IPS DF 4.7 (cell line): ENCODE results near the gene SAMD13.

Source experiments
- DNase-seq: peaks from one replicate; pipeline ENCODE4 v3.0.0-alpha.2; 2013; ENCODE audit warnings: low spot score; ENCODE audit errors: extremely low read depth

Gene SAMD13, protein sequence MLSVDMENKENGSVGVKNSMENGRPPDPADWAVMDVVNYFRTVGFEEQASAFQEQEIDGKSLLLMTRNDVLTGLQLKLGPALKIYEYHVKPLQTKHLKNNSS

DNA sequence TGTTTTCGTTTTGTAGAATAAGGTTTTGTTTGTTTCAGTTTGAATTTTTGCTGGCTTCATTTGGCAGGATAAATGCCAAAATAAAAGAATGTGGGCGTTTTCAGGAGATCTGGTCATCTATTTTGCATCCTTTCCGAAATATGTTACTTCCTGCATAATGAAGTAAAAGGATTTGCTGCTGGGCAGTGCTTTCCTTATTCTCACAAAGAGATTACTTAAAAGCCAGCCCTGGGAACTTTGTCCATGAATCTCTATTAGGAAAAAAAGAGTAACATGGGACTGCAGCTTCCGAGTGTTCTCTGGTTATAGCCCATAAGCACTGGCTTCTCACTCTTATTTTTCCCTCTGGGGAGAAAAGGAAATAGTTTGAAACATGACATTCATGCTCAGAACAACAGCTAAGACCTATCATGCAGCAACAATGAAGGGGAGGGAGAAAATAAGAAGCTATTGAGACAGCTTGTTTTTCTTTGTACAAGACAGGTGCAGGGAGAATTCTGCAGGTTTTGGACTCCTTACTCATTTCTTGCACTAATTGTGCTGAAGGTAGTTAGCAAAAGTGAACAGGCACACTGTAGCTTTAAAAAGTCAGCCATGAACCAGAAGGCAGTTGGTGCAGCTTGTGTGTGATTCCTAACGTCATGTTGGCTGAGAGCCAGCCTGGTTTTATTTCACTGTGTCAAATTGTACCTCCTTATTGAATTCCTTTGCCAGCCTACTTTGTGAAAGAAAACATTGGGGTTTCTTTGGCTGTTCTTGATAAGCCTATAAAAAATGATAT, at the start of gene SAMD13:
TSS of gene SAMD13 (plus strand) at position 705 of the 781 bp plus-strand sequence. CDS start 1,527 bp downstream, outside the sequence.
- DNase-seq = no peak

DNA sequence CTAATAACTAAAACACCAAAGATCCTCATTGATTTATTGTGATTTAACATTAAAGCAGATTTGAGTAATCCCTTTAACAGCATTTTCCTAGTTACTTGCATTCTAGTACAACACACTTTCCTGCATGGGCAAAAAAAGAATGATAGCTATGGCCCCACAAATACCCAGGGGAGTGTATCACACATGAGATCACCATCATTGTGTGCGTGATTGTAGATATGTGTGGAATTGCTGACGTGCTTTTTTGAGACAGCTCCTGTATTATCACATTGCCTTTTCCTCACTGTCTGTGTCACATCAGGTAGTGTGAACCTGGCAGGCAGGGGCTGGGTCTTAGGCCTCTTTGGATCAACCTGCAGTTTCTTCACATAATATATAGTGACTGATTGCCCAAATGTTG, 48.5 kb upstream of the SAMD13 start:
- DNase-seq = no peak

DNA sequence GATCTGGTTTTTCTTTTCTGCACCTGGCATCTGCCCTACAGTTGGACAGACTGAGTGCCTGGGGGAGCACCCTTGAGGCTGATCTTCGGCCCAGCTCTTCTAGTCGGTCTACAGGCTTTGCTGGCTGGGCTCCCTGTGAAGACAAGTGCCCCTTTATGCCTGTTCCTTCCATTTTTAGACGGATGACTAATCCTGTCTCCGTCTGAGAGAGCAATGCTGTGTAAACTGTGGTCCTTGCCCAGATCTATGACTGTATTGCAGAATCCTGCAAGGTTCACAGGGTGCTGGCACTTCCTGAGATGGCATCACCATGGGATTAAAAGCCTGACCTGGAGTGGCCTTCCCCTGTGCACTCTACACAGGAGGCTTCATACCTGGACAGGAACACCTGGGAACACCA, 47.6 kb upstream of the SAMD13 start:
- no peak for DNase-seq

DNA sequence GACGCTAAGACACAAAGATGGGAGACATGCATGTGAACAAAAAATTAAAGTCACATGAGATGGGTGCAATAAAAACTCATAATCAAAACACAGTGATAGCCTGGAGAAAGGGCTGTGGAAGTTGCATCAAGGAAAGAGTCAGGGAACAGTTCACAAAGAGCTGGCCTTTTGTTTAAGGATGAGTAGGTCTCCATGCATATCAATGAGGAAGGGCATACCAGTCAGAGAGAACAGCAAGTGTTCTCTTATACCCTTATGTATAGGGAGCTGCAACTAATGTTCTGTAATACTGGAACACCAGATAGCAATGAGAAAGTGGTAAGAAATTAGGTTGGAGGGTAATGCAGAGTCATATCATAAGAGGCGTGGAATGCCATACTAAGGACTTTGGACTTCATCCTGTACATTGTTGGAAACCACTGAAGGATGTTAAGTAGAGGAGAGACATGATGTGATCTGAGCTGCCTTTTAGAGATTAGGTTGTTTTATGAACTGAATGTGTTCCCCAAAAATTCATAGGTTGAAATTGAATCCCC, 46.7 kb upstream of the SAMD13 start:
- DNase-seq = no peak

DNA sequence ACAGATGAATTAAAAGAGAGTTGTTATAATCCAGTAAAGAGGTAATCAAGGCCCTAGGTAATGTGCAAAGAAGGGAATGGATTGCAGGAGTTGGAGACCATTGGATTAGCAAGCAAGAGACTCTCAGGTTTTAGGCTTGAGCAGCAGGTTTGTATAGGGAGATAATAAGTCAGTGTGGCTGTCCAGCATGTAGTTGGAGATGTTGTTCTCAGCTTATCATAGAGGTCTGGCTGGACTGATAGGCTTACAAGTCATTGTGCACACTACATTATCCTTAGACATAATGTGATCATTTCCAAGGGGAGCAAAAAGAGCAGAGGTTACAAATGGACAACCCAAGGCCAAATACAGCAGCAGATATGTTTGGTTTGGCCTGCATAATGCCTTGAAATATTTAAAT, 45.9 kb upstream of the SAMD13 start:
- DNase-seq = no peak

DNA sequence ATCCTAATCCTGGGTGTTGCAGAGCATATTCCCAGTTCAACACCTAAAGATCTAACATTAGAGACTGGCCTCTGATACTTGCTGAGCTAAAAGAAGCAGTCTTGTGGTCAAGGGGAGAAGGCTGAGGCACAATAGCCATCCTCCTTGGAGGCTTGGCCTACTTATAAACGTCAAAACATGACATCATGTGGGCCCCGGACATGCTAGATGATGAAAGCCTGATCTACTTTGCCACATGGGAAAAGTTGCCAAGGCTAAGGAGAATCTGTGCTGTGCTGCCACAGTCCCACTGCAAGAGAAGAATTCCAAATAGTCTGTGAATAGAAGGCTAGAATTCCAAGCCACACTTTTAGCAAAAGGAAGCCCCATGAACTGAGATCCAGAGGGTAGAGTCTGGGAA, 43.9 kb upstream of the SAMD13 start:
- DNase-seq = no peak

DNA sequence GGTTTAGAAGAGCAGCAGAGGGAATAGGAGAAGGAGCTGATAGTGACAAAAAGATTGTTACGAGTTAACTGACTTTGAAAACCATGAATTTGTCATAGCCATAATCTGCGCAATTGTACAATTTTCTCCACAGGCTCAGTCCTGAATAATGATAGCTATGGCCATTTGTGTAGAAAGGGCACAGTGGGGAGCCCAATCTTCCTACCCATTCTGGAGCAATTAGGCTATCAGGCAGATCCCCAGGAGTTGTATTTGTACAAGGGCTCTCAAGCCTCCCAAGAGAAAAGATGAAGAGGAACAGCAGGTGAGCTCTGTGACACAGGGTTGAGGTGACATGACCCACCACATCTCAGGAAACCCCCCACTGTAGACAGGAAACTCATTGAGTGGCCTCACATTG, 42.1 kb upstream of the SAMD13 start:
- no peak for DNase-seq

DNA sequence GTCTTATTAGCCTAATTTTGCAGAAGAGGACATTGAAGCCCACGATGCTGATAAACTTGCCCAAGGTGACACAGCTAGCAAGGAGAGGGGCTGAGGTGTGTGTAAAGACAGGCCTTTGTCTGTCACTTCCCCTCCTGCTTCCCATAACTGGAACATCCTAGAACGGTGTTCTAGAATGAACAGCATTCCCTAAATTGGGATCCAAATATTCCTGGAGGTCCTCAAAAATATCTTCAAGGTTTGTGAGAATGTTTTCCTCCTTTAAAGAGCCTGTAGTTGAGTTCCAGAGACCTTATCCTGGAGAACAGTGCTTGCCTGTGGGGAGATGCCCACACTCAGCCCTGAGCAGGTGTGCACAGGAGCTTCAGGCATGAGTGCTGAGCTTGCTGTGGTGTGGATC, 41.5 kb upstream of the SAMD13 start:
- no peak for DNase-seq

DNA sequence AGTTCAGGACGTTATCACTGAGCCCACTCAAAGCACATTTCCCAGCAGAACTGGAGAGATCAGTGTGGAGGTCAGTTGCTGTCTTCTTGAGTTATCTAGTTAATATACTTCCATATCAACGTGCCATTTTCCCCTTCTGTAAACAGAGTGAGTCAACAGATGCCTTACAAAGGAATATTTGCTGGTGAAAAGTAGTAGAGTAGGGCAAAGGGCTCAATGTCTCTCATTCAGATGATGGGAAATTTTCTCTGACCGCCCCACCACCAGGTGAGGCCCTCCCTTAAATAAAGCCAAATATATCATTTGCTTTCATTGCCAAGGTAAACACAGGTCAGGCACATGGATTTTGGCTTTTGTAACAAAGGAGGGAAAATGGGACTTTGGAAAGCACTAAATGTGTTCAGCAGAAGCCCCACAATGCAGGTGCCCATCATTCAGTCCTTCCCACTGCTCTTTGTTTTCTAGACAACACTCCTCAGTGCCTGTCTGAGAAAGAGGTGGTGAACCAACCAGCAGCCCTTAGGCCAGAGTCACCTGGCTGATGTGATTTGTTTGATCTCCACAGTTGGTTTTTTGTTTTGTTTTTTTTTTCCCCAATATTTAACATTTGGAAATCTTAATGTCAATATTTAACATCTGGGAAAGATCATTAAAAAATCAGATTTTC, 40.5 kb upstream of the SAMD13 start:
- no peak for DNase-seq

DNA sequence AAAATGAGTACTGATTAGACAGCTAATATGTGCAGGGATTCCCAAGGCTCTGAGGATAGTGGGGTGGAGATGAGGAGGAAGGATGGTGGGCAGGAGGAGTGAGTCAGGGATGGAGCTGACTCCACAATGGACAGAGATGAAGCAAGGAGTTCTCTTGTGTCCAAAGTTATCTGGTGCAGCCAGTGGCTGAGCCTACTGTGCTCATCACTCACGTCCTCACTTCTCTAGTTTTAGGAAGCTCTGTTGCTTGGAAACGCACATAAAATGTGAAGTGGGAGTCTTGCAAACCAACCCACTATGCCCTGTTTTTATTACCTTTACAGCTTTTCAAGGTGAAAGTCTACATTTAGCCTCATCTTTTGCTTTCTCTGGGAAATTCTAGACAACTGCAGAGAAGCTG, 36.5 kb upstream of the SAMD13 start:
- DNase-seq = no peak

DNA sequence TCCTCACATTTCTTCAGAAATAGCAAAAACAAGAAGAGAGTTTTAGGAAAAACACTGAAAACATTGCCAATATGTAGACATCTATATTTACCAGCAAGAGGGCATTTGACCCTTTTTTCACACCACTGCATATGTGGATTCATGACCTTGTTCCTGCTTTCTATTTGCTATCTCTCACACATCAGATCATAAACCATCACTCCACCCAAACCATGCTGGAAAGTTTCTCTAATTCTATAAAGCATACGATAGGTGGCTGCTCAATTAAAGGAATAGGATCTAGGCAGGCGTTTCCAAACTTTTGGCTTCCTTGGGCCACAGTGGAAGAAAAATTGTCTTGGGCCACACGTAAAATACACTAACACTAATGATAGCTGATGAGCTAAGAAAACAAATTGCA, 35.6 kb upstream of the SAMD13 start:
- DNase-seq = no peak

DNA sequence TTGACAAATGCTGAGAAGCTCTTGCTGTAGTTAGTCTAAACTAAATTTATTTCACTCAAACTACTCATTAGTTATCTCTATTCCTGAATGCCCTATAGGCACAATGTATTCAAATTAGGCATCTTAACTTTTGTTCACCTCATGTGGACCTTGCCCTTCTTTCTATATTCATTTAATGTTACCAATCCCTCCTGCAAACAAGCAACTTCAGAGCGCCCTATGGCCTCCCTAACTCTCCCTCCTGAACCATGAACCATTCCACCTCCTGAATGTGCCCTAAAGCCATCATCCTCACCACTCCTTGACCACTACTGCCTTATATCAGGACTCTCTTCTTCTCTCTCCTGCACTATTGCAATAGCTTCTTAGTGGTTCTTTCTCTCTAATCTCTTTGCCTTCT, 34.8 kb upstream of the SAMD13 start:
- no peak for DNase-seq

DNA sequence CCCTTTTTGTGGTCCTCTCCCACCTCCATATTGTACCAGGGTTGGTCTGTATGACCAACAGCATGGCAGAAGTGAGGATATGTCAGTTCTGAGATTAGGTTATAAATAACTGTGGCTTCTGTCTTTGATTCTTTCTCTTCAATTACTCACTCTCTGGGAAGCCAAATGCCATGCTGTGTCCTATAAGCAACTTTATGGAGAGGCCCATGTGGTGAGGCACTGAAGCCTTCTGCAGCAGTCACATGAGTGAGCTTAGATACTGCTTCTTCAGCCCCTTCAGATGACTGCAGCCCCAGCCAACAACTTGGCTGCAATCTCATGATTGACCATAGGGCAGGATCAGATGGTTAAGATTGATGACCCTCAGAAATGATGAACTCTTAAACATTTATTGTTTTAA, 34.0 kb upstream of the SAMD13 start:
- no peak for DNase-seq

DNA sequence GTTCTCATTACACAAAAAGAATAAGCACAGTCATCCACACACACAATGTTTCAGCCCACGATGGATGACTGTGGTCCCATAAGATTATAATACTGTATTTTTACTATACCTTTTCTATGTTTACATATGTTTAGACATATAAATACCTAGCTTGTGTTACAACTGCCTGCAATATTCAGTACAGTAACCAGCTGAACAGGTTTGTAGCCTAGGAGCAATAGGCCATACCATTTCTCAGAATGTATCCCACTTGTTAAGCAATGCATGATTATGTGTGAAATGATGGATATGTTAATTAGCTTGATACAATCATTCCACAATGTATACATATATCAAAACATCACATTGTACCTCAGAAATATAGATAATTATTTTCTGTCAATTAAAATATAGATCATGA, 33.2 kb upstream of the SAMD13 start:
- no peak for DNase-seq

DNA sequence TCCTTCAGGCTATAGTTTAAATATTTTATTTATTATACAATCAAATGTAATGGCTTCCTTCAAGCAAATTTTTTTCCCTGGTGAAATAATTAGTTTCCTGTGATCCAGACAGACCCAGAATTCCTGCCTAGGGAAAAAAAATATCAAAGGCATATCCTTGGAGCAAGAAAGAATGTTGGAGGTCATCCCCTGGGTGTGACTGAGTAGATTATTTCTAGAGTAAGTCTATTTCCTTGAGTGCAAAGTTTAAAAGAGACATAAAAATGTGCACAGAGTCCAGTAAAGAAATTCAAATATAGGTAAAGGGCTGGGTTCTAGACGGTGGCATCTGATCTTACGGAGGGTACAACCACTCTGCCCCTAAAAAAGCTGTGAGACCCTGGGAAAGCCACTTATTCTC, 32.2 kb upstream of the SAMD13 start:
- DNase-seq = no peak

DNA sequence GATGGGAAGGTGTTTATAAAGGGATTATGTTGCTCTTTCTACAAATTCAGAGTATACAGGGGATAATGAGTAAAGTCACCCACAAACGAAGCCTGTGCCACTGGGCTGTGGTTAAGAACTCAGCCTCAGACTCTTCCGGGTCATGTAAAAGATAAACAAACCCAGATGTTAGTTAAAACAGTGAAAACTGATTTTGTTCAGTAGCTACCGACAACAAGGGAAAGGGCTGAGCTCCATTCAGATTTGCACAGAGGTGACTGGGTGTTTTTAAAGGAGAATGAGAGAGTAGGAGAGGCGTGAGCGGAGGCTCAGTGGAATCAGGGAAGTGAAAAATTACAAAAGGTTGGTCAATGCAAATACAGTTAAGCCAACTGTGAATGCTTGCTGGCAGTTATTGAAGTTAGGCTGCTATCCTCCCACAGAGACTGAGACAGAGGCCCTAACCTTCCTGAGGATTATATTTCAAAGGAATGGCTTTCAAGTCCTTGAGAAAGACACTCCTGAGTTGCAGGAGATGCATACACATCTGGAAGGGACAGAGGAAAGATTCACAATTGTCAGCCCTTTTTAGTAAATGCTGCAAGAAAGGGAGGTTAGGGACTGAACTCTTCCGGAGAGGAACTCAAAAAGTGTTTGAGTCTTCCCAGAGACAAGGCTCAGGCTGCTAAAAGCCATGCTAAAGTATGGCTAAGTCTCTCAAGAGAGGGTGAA, 29.9 kb upstream of the SAMD13 start:
- DNase-seq = no peak

DNA sequence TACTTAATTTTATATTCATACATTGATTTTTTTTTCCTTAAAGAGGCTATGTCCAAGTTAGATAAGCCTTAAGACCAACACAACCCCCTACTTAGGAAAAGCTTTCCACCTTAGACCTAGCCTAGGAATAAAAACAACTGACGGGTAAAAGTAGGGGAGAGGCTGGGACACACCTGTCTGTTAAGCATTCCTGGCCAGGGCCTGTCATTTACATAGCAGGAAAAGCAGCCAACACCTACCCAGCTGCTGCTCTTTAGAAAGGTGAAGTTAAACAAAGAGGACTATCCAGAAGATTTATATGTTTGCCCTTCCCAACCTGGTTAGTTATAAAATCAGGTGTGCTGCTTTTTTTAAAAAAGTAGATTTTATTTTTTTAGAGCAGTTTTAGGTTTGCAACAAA, 29.1 kb upstream of the SAMD13 start:
- DNase-seq = no peak

DNA sequence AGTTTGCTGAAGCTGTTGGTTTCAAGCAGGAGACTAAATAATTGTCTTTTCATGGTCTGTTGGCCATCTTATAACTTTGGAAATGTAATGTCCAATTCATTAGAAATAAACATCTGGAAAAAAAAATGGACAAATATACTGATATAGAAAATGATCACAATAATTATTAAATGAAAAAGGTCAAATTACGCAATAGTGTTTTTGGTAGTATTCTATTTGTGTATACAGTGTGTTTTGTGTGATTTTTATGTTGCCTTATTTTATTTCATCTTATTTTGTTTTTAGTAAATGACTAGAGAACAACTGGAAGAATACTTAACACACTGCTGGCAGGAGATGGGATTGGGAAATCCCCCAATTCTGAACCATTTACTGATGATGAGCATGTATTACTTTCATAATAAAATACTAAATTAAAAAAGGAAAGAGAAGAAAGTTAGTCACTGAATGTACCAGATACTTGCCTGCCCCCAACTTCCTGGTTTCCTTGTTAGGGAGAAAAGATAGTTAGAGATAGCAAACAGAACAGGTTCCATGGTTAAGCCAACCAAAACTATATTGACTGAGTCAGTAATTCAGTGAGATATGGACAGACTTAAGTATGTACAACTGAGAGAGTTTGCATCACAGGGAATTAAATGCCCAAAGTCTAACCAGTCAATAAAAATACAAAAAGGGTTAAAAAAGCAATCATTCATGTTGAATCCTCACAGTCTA, 24.0 kb upstream of the SAMD13 start:
- no peak for DNase-seq

DNA sequence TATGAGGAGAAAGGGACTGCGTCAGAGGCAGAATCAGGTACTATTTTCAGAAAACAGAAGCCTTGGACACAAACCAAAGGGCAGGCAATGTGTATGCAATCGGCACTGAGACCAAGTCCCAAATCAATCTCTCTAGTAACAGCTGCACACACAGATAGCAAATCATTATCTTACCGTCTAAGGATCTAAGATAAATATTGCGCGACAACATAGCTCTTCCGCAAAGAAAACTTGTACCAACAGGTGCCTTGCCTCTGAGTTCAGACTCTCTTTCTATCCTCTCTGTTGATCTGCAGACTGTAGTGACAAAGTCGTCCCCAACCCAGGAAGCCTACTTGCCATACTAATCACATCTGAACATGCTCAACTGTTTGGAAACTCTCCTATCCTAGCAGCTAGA, 22.6 kb upstream of the SAMD13 start:
- no peak for DNase-seq

DNA sequence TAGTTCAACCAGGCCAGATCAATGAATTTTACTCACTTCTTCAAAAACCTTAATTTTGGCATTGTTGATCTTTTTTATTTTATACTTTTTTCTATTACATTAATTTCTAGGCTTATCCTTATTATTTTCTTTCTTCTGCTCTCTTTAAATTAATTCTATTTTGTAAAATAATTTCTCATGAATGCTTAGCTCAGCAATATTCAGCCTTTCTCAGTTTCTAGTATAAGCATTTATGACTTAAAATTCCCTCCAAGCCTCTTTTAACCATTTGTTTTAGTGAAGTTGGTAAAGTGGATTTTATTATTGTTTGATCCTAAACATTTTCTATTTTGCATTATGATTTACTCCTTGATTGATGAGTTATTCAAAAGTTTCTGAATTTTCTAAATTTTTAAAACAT, 20.6 kb upstream of the SAMD13 start:
- DNase-seq = no peak

DNA sequence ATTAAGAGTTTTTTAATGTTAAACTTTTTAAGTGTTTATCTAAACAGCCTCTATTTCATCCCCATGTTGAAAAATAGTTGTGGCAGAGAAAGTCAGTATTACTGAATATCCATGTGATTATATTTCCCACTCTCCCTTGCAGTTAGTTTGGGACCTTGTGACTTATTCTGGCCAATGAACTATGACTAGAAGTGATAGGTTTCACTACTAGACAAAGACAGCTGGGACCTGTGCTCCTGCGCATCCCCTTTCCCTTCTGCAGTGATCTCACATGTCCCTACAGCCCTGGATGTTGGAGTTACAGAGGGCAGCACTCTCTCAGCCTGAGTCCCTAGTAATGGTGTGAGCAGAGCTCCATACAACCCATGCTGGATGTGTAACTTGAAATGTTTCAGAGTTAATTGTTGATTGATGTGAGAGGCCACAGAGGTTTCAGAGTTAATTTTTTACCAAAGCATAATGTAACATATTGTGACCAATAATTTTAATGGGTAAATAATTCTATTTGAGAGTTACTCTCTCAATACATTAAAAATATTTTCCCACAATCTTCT, 18.7 kb upstream of the SAMD13 start:
- DNase-seq = no peak
